NCI-H226 (cell line): ENCODE results near the gene SPATA16.
"Not testable (repeated sequence)": the region's sequence is repeated elsewhere in the genome, so short reads cannot be mapped to it uniquely, and the experiment has no call there.

Source experiments
- DNase-seq: peaks from one replicate; pipeline ENCODE4 v3.0.0-alpha.2; 2015

The SPATA16 gene

GRCh38 chr3:173001622-173002021 lies 139.4 kb downstream of the SPATA16 start:
- DNase-seq: no peak

DNA sequence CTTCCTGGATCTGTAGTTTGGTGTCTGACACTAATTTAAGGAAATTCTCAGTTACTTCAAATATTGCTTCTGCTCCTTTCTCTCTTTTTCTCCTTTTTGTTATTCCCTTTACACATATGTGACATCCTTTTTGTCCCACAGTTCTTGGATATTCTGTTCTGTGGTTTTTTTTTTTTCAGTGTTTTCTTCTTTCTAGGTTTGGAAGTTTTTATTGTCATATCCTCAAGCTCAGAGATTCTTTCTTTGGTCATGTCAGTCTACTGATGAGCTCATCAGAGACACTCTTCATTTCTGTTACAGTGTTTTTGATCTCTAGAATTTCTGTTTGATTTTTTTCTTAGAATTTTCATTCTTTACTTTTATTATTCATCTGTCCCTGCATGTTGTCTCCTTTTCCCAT lies 140.5 kb downstream of the SPATA16 start:
- no peak for DNase-seq

GRCh38 chr3:172993412-172993811 lies 147.6 kb downstream of the SPATA16 start:
- no peak for DNase-seq

- DNase-seq: no peak
These were observed 149.5 kb downstream of the SPATA16 start for GRCh38 chr3:172991424-172991996.

DNA sequence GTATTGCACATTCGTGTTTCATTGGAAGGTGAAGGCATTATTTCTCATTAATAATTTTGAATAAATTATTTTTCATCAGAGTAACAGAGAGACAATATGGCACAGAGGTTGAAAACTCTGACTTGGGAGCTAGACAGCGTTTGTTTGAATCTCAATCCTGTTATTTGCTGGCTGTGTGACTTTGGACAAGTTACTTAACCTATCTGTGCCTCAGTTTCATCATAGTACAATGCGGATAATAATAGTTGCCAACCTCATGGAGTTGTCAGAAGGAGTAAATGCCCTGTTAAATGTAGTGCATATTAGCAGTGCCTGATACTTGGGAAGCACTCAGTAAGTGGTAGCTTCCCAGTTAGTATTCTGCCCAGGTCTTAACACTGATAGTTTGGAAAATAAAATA lies 151.7 kb downstream of the SPATA16 start:
- DNase-seq: no peak

DNA sequence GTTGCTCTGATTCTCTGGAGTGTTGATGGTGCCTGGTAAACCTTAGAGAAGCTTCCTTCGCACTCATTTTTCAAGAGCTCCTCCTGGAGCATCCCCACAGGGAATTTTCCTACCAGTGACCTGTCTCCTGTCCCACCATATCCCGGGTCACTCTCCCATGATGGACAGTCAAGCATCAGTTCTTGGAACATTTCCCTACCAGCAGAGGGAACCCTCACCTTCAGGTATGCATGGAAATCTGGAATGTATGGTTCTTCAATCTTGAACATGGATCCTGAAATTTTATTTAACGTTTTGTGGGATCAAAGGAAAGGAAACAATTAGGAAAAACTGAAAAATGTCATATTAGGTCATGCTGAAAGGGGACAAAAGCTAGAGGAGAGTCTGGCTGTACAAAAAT lies 153.8 kb downstream of the SPATA16 start:
- DNase-seq: no peak

GRCh38 chr3:172984914-172985313 lies 156.1 kb downstream of the SPATA16 start:
- DNase-seq: no peak

DNA sequence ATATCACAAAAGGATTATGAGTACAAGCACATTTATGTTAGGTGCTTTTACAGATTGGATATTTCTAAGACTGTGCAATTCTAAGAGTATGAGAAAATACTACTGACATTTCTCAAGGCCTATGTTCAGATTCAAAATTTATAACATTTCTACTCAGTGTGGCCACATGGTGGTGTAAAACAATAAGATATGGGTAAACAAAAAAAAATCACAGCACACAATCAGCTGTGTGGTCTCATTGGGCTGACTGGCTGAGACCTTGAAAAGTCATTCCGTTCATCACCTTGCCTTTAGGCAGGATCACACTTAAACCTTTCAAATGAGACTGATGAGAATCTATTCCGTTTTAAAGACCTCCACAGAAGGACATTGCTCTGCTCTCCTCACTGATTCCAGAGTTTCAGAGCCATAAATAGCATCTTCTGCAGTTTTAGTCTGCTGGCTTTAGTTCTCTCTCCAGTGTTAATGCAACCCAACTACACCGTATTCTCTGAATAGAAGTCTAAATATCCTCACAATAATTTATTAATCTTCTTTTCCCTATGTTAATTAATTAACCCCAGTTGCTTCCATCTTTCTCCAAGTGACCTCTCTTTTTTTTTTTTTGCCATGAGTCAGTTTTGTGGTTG lies 158.2 kb downstream of the SPATA16 start:
- no peak for DNase-seq

- no peak for DNase-seq
These were observed 159.5 kb downstream of the SPATA16 start for GRCh38 chr3:172981407-172981983.

- DNase-seq: no peak
These were observed 160.2 kb downstream of the SPATA16 start for GRCh38 chr3:172980849-172981248.

DNA sequence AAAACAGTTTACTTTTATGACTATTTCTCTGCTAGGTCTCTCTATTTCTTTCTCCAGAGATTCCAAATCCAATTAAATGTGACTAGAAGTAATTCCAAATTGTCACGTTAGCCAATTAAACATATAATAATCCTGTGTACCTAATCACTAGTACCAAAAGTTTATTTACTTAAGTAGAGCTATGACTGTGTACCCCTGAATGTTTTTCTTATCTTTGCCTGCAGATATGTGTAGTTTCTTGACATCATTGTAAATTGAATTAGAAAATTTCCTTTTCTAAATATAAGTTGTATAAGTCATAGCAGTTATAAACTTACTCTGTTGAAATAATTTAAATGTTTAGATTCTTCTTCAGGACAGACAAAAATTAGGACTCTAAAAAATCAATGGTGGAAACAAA lies 163.3 kb downstream of the SPATA16 start:
- DNase-seq: no peak

DNA sequence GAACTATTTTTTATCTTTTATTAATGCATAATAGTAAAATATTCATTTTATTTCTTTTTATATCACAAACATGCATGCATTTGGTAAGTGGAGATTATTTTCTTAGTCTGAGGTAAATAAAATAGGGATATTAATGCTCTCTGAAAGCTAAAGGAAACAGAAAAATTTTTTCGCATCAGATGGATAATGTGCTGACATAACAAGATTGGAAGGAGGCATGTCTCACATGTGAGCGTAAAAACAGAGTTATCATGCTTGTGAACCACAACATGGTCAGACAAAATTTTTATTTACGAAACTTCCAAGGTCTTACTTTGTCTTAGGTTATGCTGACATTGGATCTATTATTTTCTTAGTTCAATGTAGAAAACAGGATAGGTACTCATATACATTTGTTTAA lies 166.1 kb downstream of the SPATA16 start:
- DNase-seq: no peak

- DNase-seq: no peak
These were observed 167.2 kb downstream of the SPATA16 start for GRCh38 chr3:172973799-172974198.

DNA sequence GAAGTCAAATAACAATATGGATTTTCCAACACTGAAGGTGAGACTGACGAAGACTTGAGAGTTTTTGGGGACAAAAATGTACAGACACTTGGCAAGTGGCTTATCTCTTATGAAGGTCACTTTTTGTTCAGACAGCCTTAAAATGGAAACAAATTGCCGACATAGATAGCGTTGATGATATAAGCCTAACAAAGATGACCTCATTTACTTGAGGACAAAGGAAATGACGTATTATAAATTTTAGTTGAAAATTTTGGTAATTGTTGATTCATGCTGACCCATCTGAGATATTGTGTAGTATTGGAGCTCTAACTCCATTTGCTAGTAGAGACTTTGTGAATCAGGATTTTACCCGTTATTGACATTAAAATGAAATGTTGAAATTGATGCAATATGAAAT lies 168.3 kb downstream of the SPATA16 start:
- no peak for DNase-seq

GRCh38 chr3:172972067-172972466 lies 169.0 kb downstream of the SPATA16 start:
- DNase-seq: no peak

- no peak for DNase-seq
These were observed 172.4 kb downstream of the SPATA16 start for GRCh38 chr3:172968646-172969045.

DNA sequence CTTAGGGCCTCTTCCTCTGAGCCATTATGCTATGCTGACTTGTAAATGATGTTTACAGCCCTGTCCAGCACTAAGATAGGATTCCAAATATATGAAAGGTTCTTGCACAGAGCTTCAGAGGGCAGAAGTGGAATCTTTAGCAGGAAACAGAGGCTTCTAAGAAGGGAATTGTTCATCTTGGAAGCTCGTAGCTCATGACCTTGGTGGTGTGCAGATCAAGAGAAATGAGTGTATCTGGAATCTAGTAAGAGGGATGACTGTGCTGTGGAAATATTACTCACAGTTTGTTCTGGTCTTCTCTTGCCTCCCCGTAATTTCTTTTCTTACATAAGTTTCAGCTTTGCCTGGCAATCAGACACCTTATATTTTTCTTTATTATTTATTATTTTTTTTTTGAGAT lies 175.8 kb downstream of the SPATA16 start:
- DNase-seq: peak; percentile 20

DNA sequence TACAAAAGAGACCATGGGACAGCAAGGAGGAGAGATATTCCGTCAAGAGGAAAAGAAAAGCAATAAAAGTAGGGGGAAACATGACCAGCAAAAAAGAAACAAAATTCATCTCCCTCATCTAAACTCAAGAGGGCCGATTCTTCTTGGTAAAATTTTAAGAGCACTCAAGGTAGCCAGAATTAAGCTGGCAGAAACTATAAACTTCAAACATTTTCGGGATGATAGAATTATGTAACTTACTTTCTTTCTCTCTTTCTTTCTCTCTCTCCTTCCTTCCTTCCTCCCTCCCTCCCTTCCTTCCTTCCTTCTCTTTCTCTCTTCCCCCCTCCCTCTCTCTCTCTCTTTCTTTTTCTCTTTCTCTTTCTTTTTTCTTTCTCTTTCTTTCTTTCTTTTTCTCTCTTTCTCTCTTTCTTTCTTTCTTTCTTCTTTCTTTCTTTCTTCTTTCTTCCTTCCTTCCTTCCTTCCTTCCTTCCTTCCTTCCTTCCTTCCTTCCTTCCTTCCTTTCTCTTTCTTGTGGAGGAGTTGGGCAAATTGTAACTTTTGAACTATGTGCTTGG lies 180.3 kb downstream of the SPATA16 start:
- not testable (repeated sequence) for DNase-seq

DNA sequence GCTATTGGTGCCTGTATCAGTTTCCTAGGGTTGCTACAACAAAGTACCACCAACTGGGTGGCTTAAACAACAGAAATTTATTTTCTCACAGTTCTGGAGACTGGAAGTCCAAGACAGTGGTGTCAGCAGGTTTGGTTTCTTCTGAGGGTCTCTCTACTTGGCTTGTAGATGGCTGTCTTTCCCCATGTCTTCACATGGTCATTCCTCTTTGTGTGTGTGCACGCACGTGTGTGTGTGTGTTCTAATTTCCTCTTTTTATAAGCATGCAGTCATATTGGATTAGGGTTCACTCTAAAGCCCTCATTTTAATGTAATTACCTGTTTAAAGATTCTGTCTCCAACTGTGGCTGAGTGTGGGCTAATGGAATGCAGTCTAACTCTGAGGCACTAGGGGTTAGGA lies 182.5 kb downstream of the SPATA16 start:
- no peak for DNase-seq

GRCh38 chr3:172953571-172953970 lies 187.5 kb downstream of the SPATA16 start:
- no peak for DNase-seq

GRCh38 chr3:172951511-172951910 lies 189.5 kb downstream of the SPATA16 start:
- DNase-seq: no peak

GRCh38 chr3:172946061-172946460 lies 195.0 kb downstream of the SPATA16 start:
- DNase-seq: no peak

- DNase-seq: peak; percentile 74
These were observed 201.3 kb downstream of the SPATA16 start for GRCh38 chr3:172939651-172940293.

DNA sequence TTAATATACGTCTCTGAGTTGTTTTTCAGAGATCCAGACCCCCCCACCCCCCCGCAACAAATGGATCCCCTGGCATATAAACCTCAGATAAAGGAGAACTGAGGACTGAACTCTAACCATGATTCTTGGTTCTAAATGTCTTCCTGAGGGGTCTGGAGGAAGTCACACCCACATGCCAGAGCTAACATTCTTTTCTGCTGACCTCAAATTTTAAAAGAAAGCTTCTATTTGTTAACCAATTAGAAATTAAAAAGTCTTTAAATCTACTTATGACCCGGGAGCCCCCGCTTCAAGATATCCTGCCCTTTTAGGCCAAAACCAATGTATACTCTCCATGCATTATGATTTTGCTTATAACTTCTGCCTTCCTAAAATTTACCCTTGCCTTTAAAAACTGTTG lies 202.2 kb downstream of the SPATA16 start:
- no peak for DNase-seq
